Thyroid gland (tissue), 4 donors: ENCODE results near the gene PTEN.

Experiments used
- POLR2A ChIP-seq, 2 donors: fragments of 450-650 bp; IDR thresholded peaks; one replicate each; pipeline ENCODE4 v1.6.1; 2017; ENCODE audit warnings: antibody characterized with exemption in 2 of 2, mild to moderate bottlenecking in 2 of 2, moderate library complexity in 1 of 2
- TF ChIP-seq, protein P1 (sequence below), 6 experiments: fragments of 200-600 bp in 3 of 6; fragments of 450-650 bp in 3 of 6; sonication (generic) in 3 of 6; IDR thresholded peaks; one replicate each; pipeline ENCODE4 v1.5.1; 2016 to 2019; ENCODE audit warnings: antibody characterized with exemption in 6 of 6, mild to moderate bottlenecking in 2 of 6, inconsistent platforms in 1 of 6, moderate library complexity in 1 of 6

DNA sequence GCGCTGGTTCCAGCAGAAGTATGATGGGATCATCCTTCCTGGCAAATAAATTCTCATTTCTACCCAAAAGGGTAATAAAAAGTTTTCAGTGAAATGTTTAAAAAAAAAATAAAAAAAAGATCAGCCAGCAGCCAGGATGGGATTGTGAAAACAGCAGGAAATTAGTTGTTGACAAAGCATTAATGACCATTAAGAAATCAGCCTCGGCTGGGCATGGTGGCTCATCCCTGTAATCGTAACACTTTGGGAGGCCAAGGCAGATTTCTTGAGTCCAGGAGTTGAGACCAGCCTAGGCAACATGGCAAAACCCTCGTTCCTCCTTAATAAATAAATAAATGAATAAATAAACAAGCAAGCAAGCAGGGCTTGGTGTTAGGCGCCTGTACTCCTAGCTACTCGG, 82.6 kb downstream of the PTEN start:
- TF ChIP-seq POLR2A (IDR thresholded peaks at IDR 0.05): no peak
- TF ChIP-seq, protein P1, sequence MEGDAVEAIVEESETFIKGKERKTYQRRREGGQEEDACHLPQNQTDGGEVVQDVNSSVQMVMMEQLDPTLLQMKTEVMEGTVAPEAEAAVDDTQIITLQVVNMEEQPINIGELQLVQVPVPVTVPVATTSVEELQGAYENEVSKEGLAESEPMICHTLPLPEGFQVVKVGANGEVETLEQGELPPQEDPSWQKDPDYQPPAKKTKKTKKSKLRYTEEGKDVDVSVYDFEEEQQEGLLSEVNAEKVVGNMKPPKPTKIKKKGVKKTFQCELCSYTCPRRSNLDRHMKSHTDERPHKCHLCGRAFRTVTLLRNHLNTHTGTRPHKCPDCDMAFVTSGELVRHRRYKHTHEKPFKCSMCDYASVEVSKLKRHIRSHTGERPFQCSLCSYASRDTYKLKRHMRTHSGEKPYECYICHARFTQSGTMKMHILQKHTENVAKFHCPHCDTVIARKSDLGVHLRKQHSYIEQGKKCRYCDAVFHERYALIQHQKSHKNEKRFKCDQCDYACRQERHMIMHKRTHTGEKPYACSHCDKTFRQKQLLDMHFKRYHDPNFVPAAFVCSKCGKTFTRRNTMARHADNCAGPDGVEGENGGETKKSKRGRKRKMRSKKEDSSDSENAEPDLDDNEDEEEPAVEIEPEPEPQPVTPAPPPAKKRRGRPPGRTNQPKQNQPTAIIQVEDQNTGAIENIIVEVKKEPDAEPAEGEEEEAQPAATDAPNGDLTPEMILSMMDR (IDR thresholded peaks at IDR 0.05): no peak
